ENCODE results near the gene TSEN34. TPM values are rescaled to one million over a fixed set of nuclear protein-coding genes. Genes with fewer than 3 reads are reported as not detected.
"Not testable (repeated sequence)": the region's sequence is repeated elsewhere in the genome, so short reads cannot be mapped to it uniquely, and the experiment has no call there.

TSEN34 gene
- total RNA-seq, 1 experiment from 2014 or later, result 52.2 TPM

GRCh38 chr19:54218259-54218658 lies 27.2 kb downstream of the TSEN34 start:
- no peaks in the 10 kb centered on the region for H3K4me1 Mint-ChIP-seq (ENCODE audit: low read depth, unreplicated experiment)
- no peak for DNase-seq
- peaks cover 5% of the 10 kb centered on the region for H3K36me3 Mint-ChIP-seq (ENCODE audit: insufficient read depth, unreplicated experiment)
- peaks cover 47% of the 10 kb centered on the region for H3K27me3 Mint-ChIP-seq (ENCODE audit: unreplicated experiment)
- no peak overlapping the region for H3K4me3 Mint-ChIP-seq (ENCODE audit: low read depth, unreplicated experiment)
- H3K27ac Mint-ChIP-seq (ENCODE audit: unreplicated experiment), result no peak overlapping the region
- H3K9me3 Mint-ChIP-seq (ENCODE audit: low read depth, unreplicated experiment), result no peaks in the 10 kb centered on the region
- TF ChIP-seq, protein P1, sequence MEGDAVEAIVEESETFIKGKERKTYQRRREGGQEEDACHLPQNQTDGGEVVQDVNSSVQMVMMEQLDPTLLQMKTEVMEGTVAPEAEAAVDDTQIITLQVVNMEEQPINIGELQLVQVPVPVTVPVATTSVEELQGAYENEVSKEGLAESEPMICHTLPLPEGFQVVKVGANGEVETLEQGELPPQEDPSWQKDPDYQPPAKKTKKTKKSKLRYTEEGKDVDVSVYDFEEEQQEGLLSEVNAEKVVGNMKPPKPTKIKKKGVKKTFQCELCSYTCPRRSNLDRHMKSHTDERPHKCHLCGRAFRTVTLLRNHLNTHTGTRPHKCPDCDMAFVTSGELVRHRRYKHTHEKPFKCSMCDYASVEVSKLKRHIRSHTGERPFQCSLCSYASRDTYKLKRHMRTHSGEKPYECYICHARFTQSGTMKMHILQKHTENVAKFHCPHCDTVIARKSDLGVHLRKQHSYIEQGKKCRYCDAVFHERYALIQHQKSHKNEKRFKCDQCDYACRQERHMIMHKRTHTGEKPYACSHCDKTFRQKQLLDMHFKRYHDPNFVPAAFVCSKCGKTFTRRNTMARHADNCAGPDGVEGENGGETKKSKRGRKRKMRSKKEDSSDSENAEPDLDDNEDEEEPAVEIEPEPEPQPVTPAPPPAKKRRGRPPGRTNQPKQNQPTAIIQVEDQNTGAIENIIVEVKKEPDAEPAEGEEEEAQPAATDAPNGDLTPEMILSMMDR (IDR thresholded peaks at IDR 0.05; ENCODE audit: unreplicated experiment), result no peak
- no TSS peak for BruUV-seq (replicated peaks)
- CTCF ChIA-PET, result no interaction called here
- intact Hi-C loops (cut with micrococcal nuclease; ENCODE audit: unreplicated experiment), result no loop called here

- H3K4me3 Mint-ChIP-seq (ENCODE audit: low read depth, unreplicated experiment), result no peak overlapping the region
- intact Hi-C loops (cut with micrococcal nuclease; ENCODE audit: unreplicated experiment), result no loop called here
- no peaks in the 10 kb centered on the region for H3K4me1 Mint-ChIP-seq (ENCODE audit: low read depth, unreplicated experiment)
- BruUV-seq (replicated peaks), result no TSS peak
- H3K36me3 Mint-ChIP-seq (ENCODE audit: insufficient read depth, unreplicated experiment), result peaks cover 5% of the 10 kb centered on the region
- H3K9me3 Mint-ChIP-seq (ENCODE audit: low read depth, unreplicated experiment), result no peaks in the 10 kb centered on the region
- DNase-seq, result no peak
- H3K27me3 Mint-ChIP-seq (ENCODE audit: unreplicated experiment), result peaks cover 55% of the 10 kb centered on the region
- H3K27ac Mint-ChIP-seq (ENCODE audit: unreplicated experiment), result no peak overlapping the region
- TF ChIP-seq, protein P1 (IDR thresholded peaks at IDR 0.05; ENCODE audit: unreplicated experiment), result no peak
- CTCF ChIA-PET, result no interaction called here
Observed at GRCh38 chr19:54218960-54219661, 28.0 kb downstream of the TSEN34 start.

DNA sequence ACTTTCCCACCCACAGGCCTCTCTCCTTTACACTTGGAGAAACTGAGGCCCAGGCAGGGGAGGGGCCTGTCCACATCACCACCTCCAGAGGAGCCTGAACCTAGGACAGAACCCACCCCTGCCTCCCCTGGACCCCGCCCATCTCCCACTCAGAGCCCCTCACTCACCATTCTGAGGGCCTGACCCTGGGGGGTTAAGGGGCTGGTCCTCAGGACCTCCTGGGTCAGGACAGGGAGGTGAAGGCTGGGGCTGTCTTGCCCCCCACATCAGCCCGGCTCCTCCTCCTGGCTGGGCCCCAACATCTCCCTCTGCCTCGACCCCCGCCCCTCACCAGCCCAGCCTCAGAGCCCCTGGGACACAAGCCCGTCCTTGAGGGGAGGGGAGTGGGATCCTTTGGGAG lies 28.6 kb downstream of the TSEN34 start:
- H3K9me3 Mint-ChIP-seq (ENCODE audit: low read depth, unreplicated experiment); BruUV-seq (replicated peaks); CTCF ChIA-PET; H3K27ac Mint-ChIP-seq (ENCODE audit: unreplicated experiment); DNase-seq; H3K36me3 Mint-ChIP-seq (ENCODE audit: insufficient read depth, unreplicated experiment); H3K4me3 Mint-ChIP-seq (ENCODE audit: low read depth, unreplicated experiment); intact Hi-C loops (cut with micrococcal nuclease; ENCODE audit: unreplicated experiment); H3K4me1 Mint-ChIP-seq (ENCODE audit: low read depth, unreplicated experiment): not testable (repeated sequence)
- peaks cover 61% of the 10 kb centered on the region for H3K27me3 Mint-ChIP-seq (ENCODE audit: unreplicated experiment)

DNA sequence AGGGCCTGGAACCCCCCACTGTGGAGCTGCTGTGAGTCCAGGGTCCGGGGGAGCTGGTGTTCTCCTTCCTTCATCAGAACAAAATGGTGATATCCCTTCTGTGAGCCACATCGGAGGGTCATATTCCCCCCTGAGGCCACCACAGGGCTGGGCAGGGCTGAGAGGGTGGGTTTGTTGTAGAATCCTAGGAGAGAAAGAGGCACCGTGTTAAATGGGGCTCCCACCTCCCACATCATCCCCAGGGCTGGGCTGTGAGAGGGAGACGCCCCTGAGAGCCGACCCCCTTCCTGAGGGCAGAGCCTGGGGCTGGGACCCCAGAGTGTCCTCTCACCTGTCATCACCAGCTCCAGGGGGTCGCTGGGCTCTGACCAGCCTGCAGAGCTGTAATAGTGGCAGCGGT lies 30.8 kb downstream of the TSEN34 start:
- DNase-seq; CTCF ChIA-PET; H3K27ac Mint-ChIP-seq (ENCODE audit: unreplicated experiment); H3K9me3 Mint-ChIP-seq (ENCODE audit: low read depth, unreplicated experiment); H3K4me1 Mint-ChIP-seq (ENCODE audit: low read depth, unreplicated experiment); H3K4me3 Mint-ChIP-seq (ENCODE audit: low read depth, unreplicated experiment); BruUV-seq (replicated peaks); H3K36me3 Mint-ChIP-seq (ENCODE audit: insufficient read depth, unreplicated experiment): not testable (repeated sequence)
- H3K27me3 Mint-ChIP-seq (ENCODE audit: unreplicated experiment), result peaks cover 79% of the 10 kb centered on the region
- intact Hi-C loops (cut with micrococcal nuclease; ENCODE audit: unreplicated experiment), result loop anchor here (2.0 kb wide), 1 partner anchor 25 kb away; no protein-coding TSS in a partner anchor

- H3K9me3 Mint-ChIP-seq (ENCODE audit: low read depth, unreplicated experiment); H3K36me3 Mint-ChIP-seq (ENCODE audit: insufficient read depth, unreplicated experiment); DNase-seq; H3K4me3 Mint-ChIP-seq (ENCODE audit: low read depth, unreplicated experiment); H3K4me1 Mint-ChIP-seq (ENCODE audit: low read depth, unreplicated experiment); BruUV-seq (replicated peaks); H3K27ac Mint-ChIP-seq (ENCODE audit: unreplicated experiment); CTCF ChIA-PET: not testable (repeated sequence)
- intact Hi-C loops (cut with micrococcal nuclease; ENCODE audit: unreplicated experiment), result loop anchor here (2.0 kb wide), 1 partner anchor 24 kb away; no protein-coding TSS in a partner anchor
- peaks cover 74% of the 10 kb centered on the region for H3K27me3 Mint-ChIP-seq (ENCODE audit: unreplicated experiment)
Observed at GRCh38 chr19:54222474-54223276, 31.6 kb downstream of the TSEN34 start, which contains the start of gene LILRB3. LILRB3 (minus strand) TSS chr19:54223007; CDS start chr19:54222976, 31 bp downstream.

DNA sequence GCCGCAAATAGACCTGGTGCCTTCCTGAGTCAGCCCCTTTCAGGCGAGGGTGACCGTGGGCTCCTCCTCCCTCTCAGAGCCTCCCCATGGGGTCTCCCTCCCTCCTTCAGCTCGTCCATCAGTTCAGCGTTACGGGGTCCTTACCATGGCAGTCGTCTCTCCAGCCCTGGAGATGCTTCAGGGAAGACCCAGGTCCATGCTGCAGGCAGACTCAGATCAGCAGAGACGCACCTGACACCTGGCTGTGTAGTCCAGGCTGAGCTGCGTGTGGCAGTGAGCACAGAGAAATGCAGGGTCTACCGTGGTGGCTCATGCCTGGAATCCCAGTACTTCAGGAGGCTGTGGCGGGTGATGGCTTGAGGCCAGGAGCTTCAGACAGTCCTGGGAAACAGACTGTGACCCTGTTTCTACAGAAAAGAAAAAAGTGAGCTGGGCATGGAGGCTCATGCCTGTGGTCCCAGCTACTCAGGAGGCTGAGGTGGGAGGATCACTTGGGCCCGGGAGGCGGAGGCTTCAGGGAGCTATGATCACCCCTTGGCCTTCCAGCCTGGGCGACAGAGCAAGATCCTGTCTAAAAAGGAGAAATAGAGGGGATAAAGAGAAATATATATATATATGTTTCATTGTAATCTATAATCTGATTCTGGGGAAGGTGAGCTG lies 32.3 kb downstream of the TSEN34 start:
- DNase-seq; H3K4me3 Mint-ChIP-seq (ENCODE audit: low read depth, unreplicated experiment); H3K4me1 Mint-ChIP-seq (ENCODE audit: low read depth, unreplicated experiment); H3K27ac Mint-ChIP-seq (ENCODE audit: unreplicated experiment); H3K9me3 Mint-ChIP-seq (ENCODE audit: low read depth, unreplicated experiment); H3K36me3 Mint-ChIP-seq (ENCODE audit: insufficient read depth, unreplicated experiment); BruUV-seq (replicated peaks); CTCF ChIA-PET: not testable (repeated sequence)
- intact Hi-C loops (cut with micrococcal nuclease; ENCODE audit: unreplicated experiment), result loop anchor here (2.0 kb wide), 1 partner anchor 23 kb away; no protein-coding TSS in a partner anchor
- peaks cover 74% of the 10 kb centered on the region for H3K27me3 Mint-ChIP-seq (ENCODE audit: unreplicated experiment)

- intact Hi-C loops (cut with micrococcal nuclease; ENCODE audit: unreplicated experiment), result loop anchor here (2.0 kb wide), 1 partner anchor 23 kb away; no protein-coding TSS in a partner anchor
- CTCF ChIA-PET; H3K9me3 Mint-ChIP-seq (ENCODE audit: low read depth, unreplicated experiment); DNase-seq; H3K4me1 Mint-ChIP-seq (ENCODE audit: low read depth, unreplicated experiment); BruUV-seq (replicated peaks); H3K36me3 Mint-ChIP-seq (ENCODE audit: insufficient read depth, unreplicated experiment); H3K4me3 Mint-ChIP-seq (ENCODE audit: low read depth, unreplicated experiment); H3K27ac Mint-ChIP-seq (ENCODE audit: unreplicated experiment): not testable (repeated sequence)
- peaks cover 74% of the 10 kb centered on the region for H3K27me3 Mint-ChIP-seq (ENCODE audit: unreplicated experiment)
Observed at GRCh38 chr19:54223937-54224281, 32.8 kb downstream of the TSEN34 start.

GRCh38 chr19:54224619-54225018 lies 33.5 kb downstream of the TSEN34 start:
- H3K4me3 Mint-ChIP-seq (ENCODE audit: low read depth, unreplicated experiment); CTCF ChIA-PET: not testable (repeated sequence)

More at GRCh38 chr19:54224619-54225018, 33.5 kb downstream of the TSEN34 start:
- H3K27ac Mint-ChIP-seq (ENCODE audit: unreplicated experiment); H3K36me3 Mint-ChIP-seq (ENCODE audit: insufficient read depth, unreplicated experiment); intact Hi-C loops (cut with micrococcal nuclease; ENCODE audit: unreplicated experiment); DNase-seq; BruUV-seq (replicated peaks); H3K9me3 Mint-ChIP-seq (ENCODE audit: low read depth, unreplicated experiment); H3K4me1 Mint-ChIP-seq (ENCODE audit: low read depth, unreplicated experiment): not testable (repeated sequence)
- H3K27me3 Mint-ChIP-seq (ENCODE audit: unreplicated experiment), result peaks cover 77% of the 10 kb centered on the region
